NOMO-1 (cell line): ENCODE measurements around the gene ESYT2.

ENCODE experiments used
- DNase-seq, 2 experiments: peaks; one replicate each; lab custom pipeline; 2025; ENCODE audit not compliant: unreplicated experiment in 2 of 2; lab: John Stamatoyannopoulos, UW

Gene ESYT2

GRCh38 chr7:158805937-158806336 lies 23.4 kb downstream of the ESYT2 start:
- DNase-seq = no peak

- DNase-seq = no peak
Observed at GRCh38 chr7:158805414-158805813, 23.9 kb downstream of the ESYT2 start.

- DNase-seq = no peak
Observed at GRCh38 chr7:158804335-158804734, 25.0 kb downstream of the ESYT2 start.

- no peak for DNase-seq
Observed at GRCh38 chr7:158803367-158803969, 25.8 kb downstream of the ESYT2 start.

- DNase-seq = no peak
Observed at GRCh38 chr7:158802535-158803366, 26.6 kb downstream of the ESYT2 start.

GRCh38 chr7:158798741-158799140 lies 30.6 kb downstream of the ESYT2 start:
- DNase-seq = no peak

GRCh38 chr7:158796667-158797066 lies 32.6 kb downstream of the ESYT2 start:
- DNase-seq = no peak

- no peak for DNase-seq
Observed at GRCh38 chr7:158795272-158795671, 34.0 kb downstream of the ESYT2 start.

- DNase-seq = no peak
Observed at GRCh38 chr7:158791107-158791506, 38.2 kb downstream of the ESYT2 start.

GRCh38 chr7:158789842-158790241 lies 39.5 kb downstream of the ESYT2 start:
- no peak for DNase-seq

GRCh38 chr7:158786898-158787297 lies 42.4 kb downstream of the ESYT2 start:
- no peak for DNase-seq

GRCh38 chr7:158784270-158784669 lies 45.0 kb downstream of the ESYT2 start:
- DNase-seq = no peak

GRCh38 chr7:158783595-158783994 lies 45.7 kb downstream of the ESYT2 start:
- DNase-seq = no peak

- DNase-seq = peak in 1 of 2 experiments; percentile 11
Observed at GRCh38 chr7:158782761-158783401, 46.4 kb downstream of the ESYT2 start.

- DNase-seq = no peak
Observed at GRCh38 chr7:158781974-158782664, 47.2 kb downstream of the ESYT2 start.

GRCh38 chr7:158781217-158781973 lies 47.9 kb downstream of the ESYT2 start:
- DNase-seq = no peak

- DNase-seq = no peak
Observed at GRCh38 chr7:158779061-158780000, 50.0 kb downstream of the ESYT2 start.

- no peak for DNase-seq
Observed at GRCh38 chr7:158778471-158778870, 50.8 kb downstream of the ESYT2 start.

GRCh38 chr7:158777793-158778192 lies 51.5 kb downstream of the ESYT2 start:
- no peak for DNase-seq
